ENCODE data around the gene ASPDH. TPM values are rescaled to one million over a fixed set of nuclear protein-coding genes. Genes with fewer than 3 reads are reported as not detected.

Gene ASPDH
- total and polyA plus RNA-seq, 2 donors (not counting 3 experiments of a cell fraction or from before 2014, with no cell fraction given) = not detected

DNA sequence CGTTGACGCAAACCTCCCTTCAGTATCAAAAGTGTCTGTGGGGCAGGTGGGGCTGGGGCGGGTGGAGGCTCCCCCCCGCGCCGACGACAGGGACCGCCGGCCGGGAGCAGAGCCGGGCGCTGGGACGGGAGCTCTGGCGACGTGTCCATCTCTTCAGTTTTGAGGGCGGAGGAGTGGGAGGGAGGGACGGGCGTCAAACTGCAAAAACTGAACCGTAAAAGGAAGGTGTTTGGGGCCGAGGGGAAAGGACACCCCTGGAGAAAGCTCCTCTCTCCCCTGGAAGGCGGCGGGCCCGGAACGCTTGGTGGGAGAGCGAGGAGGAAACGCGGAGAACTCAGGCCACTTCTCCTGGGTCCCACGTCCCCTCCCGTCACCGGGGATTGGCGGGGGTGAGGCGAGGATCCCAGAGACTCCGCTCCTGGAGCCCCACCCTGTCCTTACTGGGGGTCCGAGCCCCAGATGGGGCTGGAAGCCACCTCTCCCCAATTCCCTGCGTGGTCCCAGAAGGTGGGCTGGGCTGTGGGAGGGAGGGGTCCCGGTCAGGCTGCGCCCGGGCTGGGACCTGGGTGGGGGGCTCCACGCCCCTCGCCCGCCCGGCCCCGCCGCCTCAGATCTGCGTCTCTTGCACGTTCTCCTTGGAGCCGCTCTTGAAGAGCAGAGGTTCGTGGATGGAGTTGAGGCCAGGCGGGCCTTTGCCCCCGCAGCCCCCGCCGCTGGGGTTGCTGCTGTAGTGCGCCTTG, 3.4 kb upstream of the ASPDH start:
- no peak overlapping the region for H3K9ac ChIP-seq (replicated peaks; ENCODE audit: extremely low read depth, insufficient read depth, low read length)
- no TSS peak for BruUV-seq (replicated peaks)
- FAIRE-seq (no peak), DNase-seq (ENCODE audit: low read depth, low spot score) (no peak)
- H3K9me1 ChIP-seq (replicated peaks; ENCODE audit: control insufficient read depth, extremely low read depth, insufficient read depth, low read length) = no peaks in the 10 kb centered on the region
- H3K9me3 ChIP-seq (replicated peaks; ENCODE audit: control insufficient read depth, insufficient read depth, low read length) = no peaks in the 10 kb centered on the region
- no peaks in the 10 kb centered on the region for H3K4me1 ChIP-seq (ENCODE audit: control insufficient read depth, extremely low read depth, insufficient read depth, low read length)
- TF ChIP-seq, protein P1, sequence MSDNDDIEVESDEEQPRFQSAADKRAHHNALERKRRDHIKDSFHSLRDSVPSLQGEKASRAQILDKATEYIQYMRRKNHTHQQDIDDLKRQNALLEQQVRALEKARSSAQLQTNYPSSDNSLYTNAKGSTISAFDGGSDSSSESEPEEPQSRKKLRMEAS (IDR thresholded peaks at IDR 0.05; ENCODE audit: insufficient read depth, insufficient read length) = no peak
- TF ChIP-seq JUN (IDR thresholded peaks at IDR 0.05; ENCODE audit: borderline replicate concordance, insufficient read depth, insufficient read length, low read depth) (no peak), POLR2AphosphoS5 (IDR thresholded peaks at IDR 0.05; ENCODE audit: insufficient read depth, low read depth, low read length) (no peak)
- no peak overlapping the region for H3K4me3 ChIP-seq (replicated peaks in 1 of 3; ENCODE audit: insufficient read depth in 1 of 3, low read depth in 1 of 3, low read length in 3 of 3)
- no peaks in the 10 kb centered on the region for H3K36me3 ChIP-seq (ENCODE audit: control insufficient read depth in 2 of 2, extremely low read depth in 1 of 2, insufficient read depth in 2 of 2, low read length in 2 of 2)
- dilution Hi-C loops (cut with MboI; ENCODE audit: extremely low pct_ligation_motif_present, low sequenced_read_pairs) (no loop called here), intact Hi-C loops (cut with micrococcal nuclease) (no loop called here)
- H3K27me3 ChIP-seq (ENCODE audit: control insufficient read depth in 2 of 2, insufficient read depth in 2 of 2, low read length in 2 of 2) = no peaks in the 10 kb centered on the region
- H2AFZ ChIP-seq (ENCODE audit: low read depth, low read length) = no peak overlapping the region
- no peak overlapping the region for H3K4me2 ChIP-seq (ENCODE audit: insufficient read depth, low read length)
- no peak overlapping the region for H3K27ac ChIP-seq (ENCODE audit: insufficient read depth, low read depth, low read length)
- no peaks in the 10 kb centered on the region for H4K20me1 ChIP-seq (replicated peaks; ENCODE audit: control insufficient read depth, extremely low read depth, insufficient read depth, low read length)
- no peaks in the 10 kb centered on the region for H3K79me2 ChIP-seq (ENCODE audit: control insufficient read depth, insufficient read depth, low read length)
- POLR2A ChIA-PET = no interaction called here
- CTCF ChIA-PET = no interaction called here

DNA sequence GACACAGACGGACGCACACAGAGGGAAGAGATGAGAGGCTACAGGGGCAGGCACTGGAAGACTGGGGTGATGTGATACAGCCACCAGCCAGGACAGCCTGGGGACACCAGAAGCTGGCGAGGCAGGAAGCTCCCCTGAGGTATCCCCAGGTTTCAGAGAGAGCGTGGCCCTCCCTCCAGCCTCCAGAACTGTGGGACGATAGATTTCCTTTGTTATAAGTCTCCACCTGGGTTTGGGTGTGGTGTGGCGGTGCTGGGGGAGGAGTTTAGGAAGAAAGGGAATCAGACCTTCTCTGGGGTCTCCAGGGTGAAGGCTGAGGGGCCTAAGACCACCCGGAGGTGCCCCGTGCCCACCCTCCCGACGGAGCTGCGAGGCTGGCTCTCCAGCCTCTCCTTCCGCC, 2.7 kb upstream of the ASPDH start:
- Histone ChIP-seq H3K9me1 (replicated peaks; ENCODE audit: control insufficient read depth, extremely low read depth, insufficient read depth, low read length) (no peaks in the 10 kb centered on the region), H3K4me3 (replicated peaks in 1 of 3; ENCODE audit: insufficient read depth in 1 of 3, low read depth in 1 of 3, low read length in 3 of 3) (no peak overlapping the region), H4K20me1 (replicated peaks; ENCODE audit: control insufficient read depth, extremely low read depth, insufficient read depth, low read length) (no peaks in the 10 kb centered on the region), H3K27ac (ENCODE audit: insufficient read depth, low read depth, low read length) (no peak overlapping the region), H3K4me1 (ENCODE audit: control insufficient read depth, extremely low read depth, insufficient read depth, low read length) (no peaks in the 10 kb centered on the region), H3K9ac (replicated peaks; ENCODE audit: extremely low read depth, insufficient read depth, low read length) (no peak overlapping the region), H3K79me2 (ENCODE audit: control insufficient read depth, insufficient read depth, low read length) (no peaks in the 10 kb centered on the region), H2AFZ (ENCODE audit: low read depth, low read length) (no peak overlapping the region), H3K4me2 (ENCODE audit: insufficient read depth, low read length) (no peak overlapping the region), H3K36me3 (ENCODE audit: control insufficient read depth in 2 of 2, extremely low read depth in 1 of 2, insufficient read depth in 2 of 2, low read length in 2 of 2) (no peaks in the 10 kb centered on the region), H3K27me3 (ENCODE audit: control insufficient read depth in 2 of 2, insufficient read depth in 2 of 2, low read length in 2 of 2) (no peaks in the 10 kb centered on the region), H3K9me3 (replicated peaks; ENCODE audit: control insufficient read depth, insufficient read depth, low read length) (no peaks in the 10 kb centered on the region)
- FAIRE-seq (no peak), DNase-seq (ENCODE audit: low read depth, low spot score) (no peak)
- ChIA-PET CTCF (interaction anchor here (1.5 kb wide), 1 partner anchor 21 kb away, joined by 3 read pairs; no protein-coding TSS in a partner anchor), POLR2A (no interaction called here)
- TF ChIP-seq EZH2 (IDR thresholded peaks at IDR 0.05; ENCODE audit: borderline replicate concordance, low read depth, low read length, severe bottlenecking) (no peak), POLR2A (IDR thresholded peaks at IDR 0.05; ENCODE audit: low read depth, low read length) (no peak), FOS (IDR thresholded peaks at IDR 0.05; ENCODE audit: borderline replicate concordance, insufficient read depth, low read length) (no peak), GATA2 (IDR thresholded peaks at IDR 0.05; ENCODE audit: insufficient read depth, insufficient read length, low read depth, low read length) (no peak), JUN (IDR thresholded peaks at IDR 0.05; ENCODE audit: borderline replicate concordance, insufficient read depth, insufficient read length, low read depth) (no peak), MYC (IDR thresholded peaks at IDR 0.05; ENCODE audit: low read depth, low read length) (no peak), POLR2AphosphoS5 (IDR thresholded peaks at IDR 0.05; ENCODE audit: insufficient read depth, low read depth, low read length) (no peak)
- TF ChIP-seq, protein P2, sequence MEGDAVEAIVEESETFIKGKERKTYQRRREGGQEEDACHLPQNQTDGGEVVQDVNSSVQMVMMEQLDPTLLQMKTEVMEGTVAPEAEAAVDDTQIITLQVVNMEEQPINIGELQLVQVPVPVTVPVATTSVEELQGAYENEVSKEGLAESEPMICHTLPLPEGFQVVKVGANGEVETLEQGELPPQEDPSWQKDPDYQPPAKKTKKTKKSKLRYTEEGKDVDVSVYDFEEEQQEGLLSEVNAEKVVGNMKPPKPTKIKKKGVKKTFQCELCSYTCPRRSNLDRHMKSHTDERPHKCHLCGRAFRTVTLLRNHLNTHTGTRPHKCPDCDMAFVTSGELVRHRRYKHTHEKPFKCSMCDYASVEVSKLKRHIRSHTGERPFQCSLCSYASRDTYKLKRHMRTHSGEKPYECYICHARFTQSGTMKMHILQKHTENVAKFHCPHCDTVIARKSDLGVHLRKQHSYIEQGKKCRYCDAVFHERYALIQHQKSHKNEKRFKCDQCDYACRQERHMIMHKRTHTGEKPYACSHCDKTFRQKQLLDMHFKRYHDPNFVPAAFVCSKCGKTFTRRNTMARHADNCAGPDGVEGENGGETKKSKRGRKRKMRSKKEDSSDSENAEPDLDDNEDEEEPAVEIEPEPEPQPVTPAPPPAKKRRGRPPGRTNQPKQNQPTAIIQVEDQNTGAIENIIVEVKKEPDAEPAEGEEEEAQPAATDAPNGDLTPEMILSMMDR (IDR thresholded peaks at IDR 0.05; ENCODE audit: extremely low read depth in 1 of 2, insufficient read depth in 1 of 2, low read depth in 1 of 2, low read length in 2 of 2) = no peak
- TF ChIP-seq, protein P1 (IDR thresholded peaks at IDR 0.05; ENCODE audit: insufficient read depth, insufficient read length) = no peak
- BruUV-seq (replicated peaks) = no TSS peak
- intact Hi-C loops (cut with micrococcal nuclease) (no loop called here), dilution Hi-C loops (cut with MboI; ENCODE audit: extremely low pct_ligation_motif_present, low sequenced_read_pairs) (no loop called here)

All from endothelial cell of umbilical vein (primary cell).